Nephron progenitor cell (in vitro differentiated cells): ENCODE measurements around the gene FURIN.
A peak's percentile ranks its signal among the peaks of the same experiment; 100 is the strongest.
"Not testable (repeated sequence)": the region's sequence is repeated elsewhere in the genome, so short reads cannot be mapped to it uniquely, and the experiment has no call there.

Experiments used
- DNase-seq: peaks from one replicate; pipeline ENCODE4 v3.0.0; 2021
- H3K27ac Mint-ChIP-seq: 2 replicates; pipeline ENCODE4 v1.8.0; 2021; ENCODE audit warnings: mild to moderate bottlenecking, moderate library complexity, mixed read lengths
- H3K27me3 Mint-ChIP-seq: 2 replicates; pipeline ENCODE4 v1.8.0; 2021; ENCODE audit warnings: mild to moderate bottlenecking, low read depth, mixed read lengths; ENCODE audit not compliant: poor library complexity
- H3K36me3 Mint-ChIP-seq: 2 replicates; pipeline ENCODE4 v1.8.0; 2021; ENCODE audit warnings: low read depth, mixed read lengths
- H3K4me1 Mint-ChIP-seq: 2 replicates; pipeline ENCODE4 v1.8.0; 2021; ENCODE audit warnings: mixed read lengths
- H3K4me3 Mint-ChIP-seq: 2 replicates; pipeline ENCODE4 v1.8.0; 2021; ENCODE audit warnings: mild to moderate bottlenecking, moderate library complexity, mixed read lengths
- H3K9me3 Mint-ChIP-seq: 2 replicates; pipeline ENCODE4 v1.8.0; 2021; ENCODE audit warnings: mild to moderate bottlenecking, moderate library complexity, mixed read lengths
- TF ChIP-seq, protein P1 (sequence below): fragments of 200-600 bp; sonication (generic); IDR thresholded peaks from 2 replicates; pipeline ENCODE4 v1.5.0; 2021; ENCODE audit warnings: antibody characterized with exemption

FURIN gene

DNA sequence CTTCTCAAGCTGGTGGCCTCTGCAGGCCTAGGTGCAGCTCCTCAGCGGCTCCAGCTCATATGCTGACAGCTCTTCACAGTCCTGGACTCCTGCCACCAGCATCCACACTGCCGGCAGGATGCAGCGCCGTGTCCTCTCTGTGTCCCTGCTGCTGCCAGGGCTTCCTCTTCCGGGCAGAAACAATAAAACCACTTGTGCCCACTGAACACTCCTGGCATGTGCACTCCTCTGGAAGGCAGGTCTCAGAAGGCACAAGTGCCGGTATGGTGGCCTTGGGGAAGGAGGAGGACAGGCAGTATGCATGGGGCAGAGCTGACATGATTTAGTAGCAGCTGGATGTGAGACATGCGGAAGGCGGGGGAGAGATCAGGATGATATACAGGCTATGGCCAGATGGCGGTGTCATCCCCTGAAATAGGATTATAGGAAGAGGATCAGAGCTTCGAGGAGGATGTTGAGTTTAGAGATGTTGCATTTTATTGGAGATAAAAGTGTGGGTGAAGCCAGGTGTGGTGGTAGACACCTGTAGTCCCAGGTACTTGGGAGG lies 27.3 kb downstream of the FURIN start:
- Mint-ChIP-seq H3K27me3 (peaks cover 18% of the 10 kb centered on the region), H3K27ac (no peak overlapping the region), H3K36me3 (peaks cover 10% of the 10 kb centered on the region), H3K9me3 (no peaks in the 10 kb centered on the region), H3K4me1 (peaks cover 10% of the 10 kb centered on the region), H3K4me3 (no peak overlapping the region)
- TF ChIP-seq, protein P1, sequence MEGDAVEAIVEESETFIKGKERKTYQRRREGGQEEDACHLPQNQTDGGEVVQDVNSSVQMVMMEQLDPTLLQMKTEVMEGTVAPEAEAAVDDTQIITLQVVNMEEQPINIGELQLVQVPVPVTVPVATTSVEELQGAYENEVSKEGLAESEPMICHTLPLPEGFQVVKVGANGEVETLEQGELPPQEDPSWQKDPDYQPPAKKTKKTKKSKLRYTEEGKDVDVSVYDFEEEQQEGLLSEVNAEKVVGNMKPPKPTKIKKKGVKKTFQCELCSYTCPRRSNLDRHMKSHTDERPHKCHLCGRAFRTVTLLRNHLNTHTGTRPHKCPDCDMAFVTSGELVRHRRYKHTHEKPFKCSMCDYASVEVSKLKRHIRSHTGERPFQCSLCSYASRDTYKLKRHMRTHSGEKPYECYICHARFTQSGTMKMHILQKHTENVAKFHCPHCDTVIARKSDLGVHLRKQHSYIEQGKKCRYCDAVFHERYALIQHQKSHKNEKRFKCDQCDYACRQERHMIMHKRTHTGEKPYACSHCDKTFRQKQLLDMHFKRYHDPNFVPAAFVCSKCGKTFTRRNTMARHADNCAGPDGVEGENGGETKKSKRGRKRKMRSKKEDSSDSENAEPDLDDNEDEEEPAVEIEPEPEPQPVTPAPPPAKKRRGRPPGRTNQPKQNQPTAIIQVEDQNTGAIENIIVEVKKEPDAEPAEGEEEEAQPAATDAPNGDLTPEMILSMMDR: no peak
- no peak for DNase-seq

DNA sequence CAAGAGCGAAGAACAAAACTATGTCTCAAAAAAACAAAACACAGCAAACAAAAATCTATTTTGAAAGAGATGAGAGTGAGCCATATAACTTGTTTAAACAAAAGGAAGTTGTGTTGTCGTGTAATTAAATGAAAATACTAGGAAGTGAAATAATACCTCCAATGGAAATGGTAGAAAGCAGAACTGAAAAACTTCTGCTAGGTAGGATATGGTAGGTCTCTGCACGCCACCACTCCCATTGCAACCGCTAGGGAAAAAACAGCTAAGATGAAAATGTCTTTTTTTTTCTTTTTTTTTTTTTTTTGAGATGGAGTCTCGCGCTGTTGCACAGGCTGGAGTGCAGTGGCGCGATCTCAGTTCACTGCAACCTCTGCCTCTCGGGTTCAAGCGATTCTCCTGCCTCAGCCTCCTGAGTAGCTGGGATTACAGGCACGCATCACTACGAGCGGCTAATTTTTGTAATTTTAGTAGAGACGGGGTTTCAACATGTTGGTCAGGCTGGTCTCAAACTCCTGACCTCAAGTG lies 28.8 kb downstream of the FURIN start:
- not testable (repeated sequence) for H3K4me3 Mint-ChIP-seq, H3K36me3 Mint-ChIP-seq, DNase-seq, H3K27ac Mint-ChIP-seq, H3K9me3 Mint-ChIP-seq
- Mint-ChIP-seq H3K4me1 (peaks cover 20% of the 10 kb centered on the region), H3K27me3 (peaks cover 21% of the 10 kb centered on the region)

DNA sequence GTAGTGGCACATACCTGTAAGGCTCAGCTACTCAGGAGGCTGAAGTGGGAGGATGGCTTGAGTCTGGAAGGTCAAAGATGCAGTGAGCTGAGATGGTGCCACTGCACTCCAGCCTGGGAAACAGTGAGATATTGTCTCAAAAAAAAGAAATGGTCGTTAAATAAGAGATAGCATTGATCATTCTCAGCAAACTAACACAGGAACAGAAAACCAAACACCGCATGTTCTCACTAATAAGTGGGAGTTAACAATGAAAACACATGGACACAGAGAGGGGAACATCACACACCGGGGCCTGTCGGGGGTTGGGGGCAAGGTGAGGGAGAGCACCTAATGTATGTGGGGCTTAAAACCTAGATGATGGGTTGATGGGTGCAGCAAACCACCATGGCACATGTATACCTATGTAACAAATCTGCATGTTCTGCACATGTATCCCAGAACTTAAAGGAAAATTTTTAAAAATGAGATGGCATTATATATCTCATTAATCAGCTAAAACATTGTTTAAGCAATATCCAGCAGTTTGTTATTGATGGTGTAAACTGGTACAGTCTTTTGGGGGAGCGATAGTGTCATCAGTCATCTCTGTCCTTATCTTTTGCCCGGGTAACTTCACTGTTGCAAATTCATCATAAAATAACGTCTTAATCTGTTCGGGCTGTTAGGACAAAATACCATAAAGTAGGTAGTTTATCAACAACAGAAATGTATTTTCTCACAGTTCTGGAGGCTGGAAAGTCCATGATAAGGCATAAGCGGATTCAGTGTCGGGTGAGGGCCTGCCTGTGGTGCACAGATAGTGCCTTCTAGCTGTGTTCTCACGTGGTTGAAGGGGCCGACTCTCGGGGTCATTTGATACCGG lies 33.0 kb downstream of the FURIN start:
- H3K27ac Mint-ChIP-seq: peak overlapping the region; percentile 39
- H3K36me3 Mint-ChIP-seq: peaks cover 14% of the 10 kb centered on the region
- no peak for DNase-seq
- peaks cover 31% of the 10 kb centered on the region for H3K27me3 Mint-ChIP-seq
- H3K4me3 Mint-ChIP-seq: peak overlapping the region; percentile 87
- TF ChIP-seq, protein P1: no peak
- H3K9me3 Mint-ChIP-seq: no peaks in the 10 kb centered on the region
- H3K4me1 Mint-ChIP-seq: peaks cover 25% of the 10 kb centered on the region

DNA sequence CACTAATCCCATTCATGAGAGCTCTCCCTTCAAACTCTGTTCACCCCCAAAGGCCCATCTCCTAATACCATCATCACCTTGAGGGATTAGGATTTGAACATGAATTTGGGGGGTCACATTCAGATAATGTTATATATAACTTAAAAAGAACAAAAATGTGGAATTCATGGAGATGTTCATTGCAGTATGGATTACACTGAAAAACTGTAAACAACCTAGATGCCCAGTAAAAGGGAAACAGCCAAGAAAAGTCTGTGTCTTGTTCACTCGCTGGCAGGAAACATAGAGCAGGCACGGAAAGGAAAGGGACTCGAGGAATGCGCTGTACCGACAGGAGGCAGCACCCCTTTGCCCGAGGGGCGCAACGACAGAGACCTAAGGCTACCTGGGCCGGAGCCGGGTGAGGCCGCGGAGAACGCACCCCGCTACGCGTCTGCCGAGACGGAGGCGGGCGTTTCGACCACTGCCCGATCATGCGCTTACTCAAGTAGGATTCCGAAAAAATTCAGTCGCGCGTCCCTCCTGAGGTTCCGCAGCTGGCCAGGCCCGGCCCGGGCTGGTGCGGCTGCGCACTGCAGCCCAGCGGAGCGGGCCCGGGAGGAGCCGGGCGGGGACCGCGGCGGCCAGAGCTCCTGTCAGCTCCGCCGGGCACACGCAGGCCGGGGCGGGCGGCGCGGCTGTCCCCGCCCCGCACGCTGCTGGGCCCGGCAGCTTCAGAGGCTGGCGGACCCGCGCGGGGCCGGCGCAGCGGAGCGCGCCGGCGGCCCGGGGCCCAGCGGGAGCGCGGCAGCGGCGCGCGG lies 33.9 kb downstream of the FURIN start:
- Mint-ChIP-seq H3K4me3 (peak overlapping the region; percentile 87), H3K9me3 (no peaks in the 10 kb centered on the region), H3K27ac (peak overlapping the region; percentile 39), H3K4me1 (peaks cover 25% of the 10 kb centered on the region), H3K27me3 (peaks cover 31% of the 10 kb centered on the region), H3K36me3 (peaks cover 21% of the 10 kb centered on the region)
- peak; percentile 76 for DNase-seq
- TF ChIP-seq, protein P1: peak; percentile 40

- Mint-ChIP-seq H3K27ac (peak within 1 kb of the TSS; percentile 39), H3K4me1 (peaks cover 25% of the 10 kb centered on the region), H3K27me3 (peaks cover 26% of the 10 kb centered on the region), H3K9me3 (no peaks in the 10 kb centered on the region), H3K36me3 (peaks cover 26% of the 10 kb centered on the region), H3K4me3 (peak within 1 kb of the TSS; percentile 87)
- TF ChIP-seq, protein P1: no peak
- DNase-seq: peak; percentile 67
Measured at GRCh38 chr15:90902840-90903732, 34.7 kb downstream of the FURIN start, which contains the start of gene MAN2A2. Gene MAN2A2 (plus strand): TSS chr15:90903302. CDS start chr15:90904208, 906 bp downstream.
